KOPT-K1 (cell line): ENCODE data around the gene CCDC27.

Experiments used
- H3K27ac ChIP-seq: fragments of 200-600 bp; sonication (generic); 2 replicates; pipeline ENCODE4 v1.5.1; 2016; ENCODE audit warnings: antibody characterized with exemption, mild to moderate bottlenecking, low read depth, low read length; ENCODE audit not compliant: poor library complexity, severe bottlenecking
- H3K36me3 ChIP-seq: fragments of 200-600 bp; sonication (generic); 2 replicates; pipeline ENCODE4 v1.5.1; 2017; ENCODE audit warnings: antibody characterized with exemption, mild to moderate bottlenecking, low read length, moderate library complexity; ENCODE audit not compliant: insufficient read depth
- H3K9me3 ChIP-seq: fragments of 200-600 bp; sonication (generic); 2 replicates; pipeline ENCODE4 v1.5.1; 2017; ENCODE audit warnings: antibody characterized with exemption, low read length, mild to moderate bottlenecking; ENCODE audit not compliant: insufficient read depth, poor library complexity, severe bottlenecking

The CCDC27 gene

GRCh38 chr1:3750741-3751140, 1.5 kb upstream of the CCDC27 start:
- H3K36me3 ChIP-seq, result no peaks in the 10 kb centered on the region
- H3K27ac ChIP-seq, result no peak overlapping the region
- no peaks in the 10 kb centered on the region for H3K9me3 ChIP-seq

GRCh38 chr1:3753656-3754454, 1.6 kb downstream of the CCDC27 start:
- Histone ChIP-seq H3K27ac (no peak overlapping the region), H3K9me3 (no peaks in the 10 kb centered on the region), H3K36me3 (no peaks in the 10 kb centered on the region)

GRCh38 chr1:3756394-3756793, 4.1 kb downstream of the CCDC27 start:
- no peaks in the 10 kb centered on the region for H3K36me3 ChIP-seq
- H3K9me3 ChIP-seq, result peaks cover 16% of the 10 kb centered on the region
- H3K27ac ChIP-seq, result no peak overlapping the region

- Histone ChIP-seq H3K27ac (no peak overlapping the region), H3K9me3 (peaks cover 17% of the 10 kb centered on the region), H3K36me3 (no peaks in the 10 kb centered on the region)
Measured at GRCh38 chr1:3759164-3759563, 6.9 kb downstream of the CCDC27 start.

- Histone ChIP-seq H3K36me3 (no peaks in the 10 kb centered on the region), H3K27ac (no peak overlapping the region)
Measured at GRCh38 chr1:3759796-3760195, 7.5 kb downstream of the CCDC27 start.

GRCh38 chr1:3761296-3762010, 9.2 kb downstream of the CCDC27 start:
- Histone ChIP-seq H3K27ac (no peak overlapping the region), H3K9me3 (peaks cover 17% of the 10 kb centered on the region), H3K36me3 (no peaks in the 10 kb centered on the region)

More at GRCh38 chr1:3759796-3760195, 7.5 kb downstream of the CCDC27 start:
- peaks cover 17% of the 10 kb centered on the region for H3K9me3 ChIP-seq

GRCh38 chr1:3762151-3762872, 10.1 kb downstream of the CCDC27 start:
- H3K9me3 ChIP-seq, result peaks cover 17% of the 10 kb centered on the region
- no peaks in the 10 kb centered on the region for H3K36me3 ChIP-seq
- H3K27ac ChIP-seq, result no peak overlapping the region

- no peaks in the 10 kb centered on the region for H3K36me3 ChIP-seq
- peaks cover 17% of the 10 kb centered on the region for H3K9me3 ChIP-seq
- H3K27ac ChIP-seq, result no peak overlapping the region
Measured at GRCh38 chr1:3762873-3763228, 10.6 kb downstream of the CCDC27 start.

GRCh38 chr1:3763351-3764125, 11.3 kb downstream of the CCDC27 start:
- no peaks in the 10 kb centered on the region for H3K36me3 ChIP-seq
- no peak overlapping the region for H3K27ac ChIP-seq
- H3K9me3 ChIP-seq, result peaks cover 17% of the 10 kb centered on the region

GRCh38 chr1:3767328-3767925, 15.2 kb downstream of the CCDC27 start:
- Histone ChIP-seq H3K27ac (no peak overlapping the region), H3K36me3 (no peaks in the 10 kb centered on the region), H3K9me3 (no peaks in the 10 kb centered on the region)

GRCh38 chr1:3768811-3769390, 16.7 kb downstream of the CCDC27 start:
- Histone ChIP-seq H3K27ac (no peak overlapping the region), H3K9me3 (no peaks in the 10 kb centered on the region), H3K36me3 (no peaks in the 10 kb centered on the region)

- Histone ChIP-seq H3K27ac (no peak overlapping the region), H3K36me3 (no peaks in the 10 kb centered on the region), H3K9me3 (no peaks in the 10 kb centered on the region)
Measured at GRCh38 chr1:3770047-3770765, 18.0 kb downstream of the CCDC27 start.

GRCh38 chr1:3771108-3772026, 19.1 kb downstream of the CCDC27 start:
- H3K36me3 ChIP-seq, result no peaks in the 10 kb centered on the region
- no peak overlapping the region for H3K27ac ChIP-seq
- H3K9me3 ChIP-seq, result no peaks in the 10 kb centered on the region
